Non-pigmented ciliary epithelial cell (primary cell): ENCODE data around the gene LCE3A.
"Not testable (repeated sequence)": the region's sequence is repeated elsewhere in the genome, so short reads cannot be mapped to it uniquely, and the experiment has no call there.

Source experiments
- DNase-seq: peaks from one replicate; pipeline ENCODE4 v3.0.0-alpha.2; 2010; ENCODE audit warnings: low read depth

The LCE3A gene, protein sequence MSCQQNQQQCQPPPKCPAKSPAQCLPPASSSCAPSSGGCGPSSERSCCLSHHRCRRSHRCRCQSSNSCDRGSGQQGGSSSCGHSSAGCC

DNA sequence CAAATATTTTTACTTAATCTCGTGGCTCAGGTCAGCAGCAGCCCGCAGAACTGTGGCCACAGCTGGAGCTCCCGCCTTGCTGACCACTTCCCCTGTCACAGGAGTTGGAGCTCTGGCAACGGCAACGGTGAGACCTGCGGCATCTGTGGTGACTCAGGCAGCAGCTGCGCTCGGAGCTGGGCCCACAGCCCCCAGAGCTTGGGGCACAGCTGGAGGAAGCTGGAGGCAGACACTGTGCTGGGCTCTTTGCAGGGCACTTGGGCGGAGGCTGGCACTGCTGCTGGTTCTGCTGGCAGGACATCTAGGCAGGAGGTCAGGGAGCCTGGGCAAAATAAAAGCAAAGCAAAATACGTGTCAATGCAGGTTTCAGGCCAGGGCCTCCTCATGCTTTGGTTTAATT is at the start of gene LCE3A:
Gene LCE3A, minus strand, starts transcription at position 301 of the 400 bp plus-strand sequence. Its CDS starts 0 bp downstream, at position 301.
- no peak for DNase-seq

GRCh38 chr1:152667648-152668047 is 44.7 kb upstream of the LCE3A start:
- DNase-seq = no peak

DNA sequence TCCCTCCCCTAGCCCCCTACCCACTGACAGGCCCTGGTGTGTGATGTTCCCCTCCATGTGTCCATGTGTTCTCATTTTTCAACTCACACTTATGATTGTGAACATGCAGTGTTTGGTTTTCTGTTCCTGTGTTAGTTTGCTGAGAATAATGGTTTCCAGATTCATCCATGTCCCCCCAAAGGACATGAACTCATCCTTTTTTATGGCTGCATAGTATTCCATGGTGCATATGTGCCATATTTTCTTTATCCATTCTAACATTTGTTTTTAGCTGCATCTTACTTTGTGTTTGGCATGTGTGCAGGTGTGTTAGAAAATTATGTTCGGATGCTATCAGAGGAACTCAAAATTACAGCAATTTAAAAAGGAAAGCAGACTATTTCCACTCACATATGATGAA is 43.3 kb upstream of the LCE3A start:
- DNase-seq = not testable (repeated sequence)

GRCh38 chr1:152663098-152663497 is 40.2 kb upstream of the LCE3A start, which contains the start of gene LCE2D:
Gene LCE2D, plus strand, starts transcription at chr1:152663380. Its CDS starts 726 bp downstream, at chr1:152664106.
- DNase-seq = no peak

- no peak for DNase-seq
Measured at GRCh38 chr1:152658649-152659048, 35.7 kb upstream of the LCE3A start.

DNA sequence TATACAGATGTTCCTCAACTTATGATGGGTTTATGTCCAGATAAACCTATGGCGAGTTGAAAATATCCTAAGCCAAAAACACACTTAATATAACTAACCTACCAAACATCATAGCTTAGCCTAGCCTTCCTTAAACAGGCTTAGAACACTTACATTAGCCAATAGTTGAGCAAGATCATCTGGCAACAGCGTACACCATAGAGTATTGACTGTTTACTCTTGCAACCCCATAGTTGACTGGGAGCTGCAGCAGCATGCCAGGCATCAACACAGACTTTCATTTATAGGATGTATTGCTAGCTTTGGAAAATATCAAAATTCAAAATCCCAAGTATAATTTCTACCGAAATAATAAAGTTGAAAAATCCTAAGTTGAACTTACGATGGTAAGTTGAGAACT is 34.8 kb upstream of the LCE3A start:
- no peak for DNase-seq

GRCh38 chr1:152656459-152656858 is 33.6 kb upstream of the LCE3A start:
- DNase-seq = no peak

DNA sequence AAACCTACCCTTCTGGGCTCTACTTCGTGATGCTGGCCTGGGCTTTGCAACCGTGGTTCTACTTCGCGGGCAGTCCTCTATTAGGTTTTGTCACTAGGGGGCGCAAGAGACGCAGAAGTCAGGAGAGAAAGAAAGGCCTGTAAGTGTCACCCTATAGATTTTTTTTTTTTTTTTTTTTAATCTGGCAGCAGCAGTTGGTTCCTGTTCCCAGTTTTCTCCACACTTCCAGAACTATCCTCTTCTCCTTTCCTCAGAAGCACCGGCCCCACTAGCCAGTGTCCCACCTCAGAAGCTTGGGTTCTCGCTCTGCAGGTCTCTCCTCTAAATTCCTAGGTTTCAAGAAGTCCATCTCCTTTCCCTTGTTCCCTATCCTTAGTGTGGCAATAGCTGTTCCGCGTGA is 31.2 kb upstream of the LCE3A start:
- peak; percentile 4 for DNase-seq

- DNase-seq = no peak
Measured at GRCh38 chr1:152646656-152647055, 23.8 kb upstream of the LCE3A start.

GRCh38 chr1:152645146-152645545 is 22.2 kb upstream of the LCE3A start:
- no peak for DNase-seq

GRCh38 chr1:152643945-152644344 is 21.0 kb upstream of the LCE3A start:
- DNase-seq = no peak

DNA sequence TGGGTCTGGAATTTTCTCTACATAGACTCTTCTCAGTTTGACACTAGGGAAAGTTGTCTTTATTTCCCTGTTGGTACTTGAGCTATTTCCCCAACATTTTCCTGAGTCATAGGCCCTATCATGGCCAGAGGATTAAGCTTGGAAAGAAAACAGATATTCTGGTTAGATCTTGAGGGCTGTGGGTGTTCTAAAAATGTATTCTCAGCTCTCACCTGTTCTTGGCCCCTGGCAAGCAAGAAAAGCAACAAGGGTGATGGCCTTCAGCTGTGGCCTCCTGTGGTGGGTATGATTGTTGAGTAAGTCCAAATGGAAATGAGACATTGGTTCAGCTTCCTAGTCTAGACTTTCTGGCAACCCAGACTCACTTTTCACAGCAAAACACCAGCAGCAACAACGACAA is 17.4 kb upstream of the LCE3A start:
- no peak for DNase-seq

DNA sequence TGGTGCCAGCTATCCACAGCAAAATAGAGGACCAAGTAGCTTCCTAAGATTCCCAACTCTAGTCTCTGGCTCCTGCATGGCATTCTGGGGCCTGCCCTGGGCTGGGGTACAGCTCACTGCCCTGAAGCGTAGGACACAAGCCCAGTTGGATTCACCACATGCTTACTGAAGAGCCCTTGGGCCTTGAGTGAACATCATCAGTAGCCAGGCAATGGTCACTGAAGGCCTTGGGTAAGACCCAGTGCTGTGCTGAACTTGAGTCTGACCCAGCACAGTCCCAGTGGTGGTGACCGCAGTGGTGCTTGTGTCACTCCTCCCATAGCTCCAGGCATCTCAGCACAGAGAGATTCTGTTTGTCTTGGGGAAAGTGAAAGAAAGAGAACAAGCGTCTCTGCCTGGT is 7.7 kb upstream of the LCE3A start:
- DNase-seq = no peak

GRCh38 chr1:152626744-152627143 is 3.8 kb upstream of the LCE3A start:
- DNase-seq = no peak

GRCh38 chr1:152623203-152623844 is 421 bp upstream of the LCE3A start:
- DNase-seq = no peak

DNA sequence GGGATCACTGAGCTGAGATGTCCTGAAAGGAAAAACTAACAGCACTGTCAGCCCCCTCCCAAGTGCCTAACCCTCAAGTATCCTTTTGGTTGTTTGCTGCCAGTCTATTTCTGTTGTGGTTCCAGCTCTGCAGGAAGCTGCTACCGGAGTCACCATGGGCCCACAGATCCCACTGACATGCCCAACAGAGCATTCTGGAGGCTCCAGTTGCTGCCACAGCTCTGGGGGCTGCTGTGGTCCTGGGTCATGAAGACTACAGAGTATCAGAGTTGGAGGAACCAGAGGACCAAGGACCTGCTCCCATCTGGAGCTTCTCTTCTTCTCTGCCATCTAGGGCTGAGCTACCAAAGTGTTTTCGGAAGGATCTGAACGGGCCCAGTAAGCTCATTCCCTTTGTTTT is 910 bp downstream of the LCE3A start:
- no peak for DNase-seq

DNA sequence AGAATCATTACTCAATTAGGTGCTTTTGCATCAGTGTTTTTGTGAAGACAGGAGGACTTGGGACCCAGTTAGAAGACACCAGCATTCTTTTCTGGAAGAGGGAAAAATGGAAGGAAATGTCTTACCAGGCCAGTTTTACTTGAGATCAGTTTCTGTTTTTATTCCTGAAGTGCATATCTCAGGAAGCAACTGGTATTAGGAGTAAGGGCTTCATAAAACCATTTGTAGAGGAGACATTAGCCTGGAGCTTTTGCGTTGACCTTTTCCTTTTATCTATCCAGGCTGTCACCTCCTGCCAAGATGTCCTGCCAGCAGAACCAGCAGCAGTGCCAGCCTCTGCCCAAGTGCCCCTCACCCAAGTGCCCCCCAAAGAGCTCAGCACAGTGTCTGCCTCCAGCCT is 9.4 kb downstream of the LCE3A start, which contains the start of gene LCE3B:
Gene LCE3B, plus strand, starts transcription at position 301 of the 400 bp plus-strand sequence. Its CDS starts 0 bp downstream, at position 301.
- DNase-seq = no peak

DNA sequence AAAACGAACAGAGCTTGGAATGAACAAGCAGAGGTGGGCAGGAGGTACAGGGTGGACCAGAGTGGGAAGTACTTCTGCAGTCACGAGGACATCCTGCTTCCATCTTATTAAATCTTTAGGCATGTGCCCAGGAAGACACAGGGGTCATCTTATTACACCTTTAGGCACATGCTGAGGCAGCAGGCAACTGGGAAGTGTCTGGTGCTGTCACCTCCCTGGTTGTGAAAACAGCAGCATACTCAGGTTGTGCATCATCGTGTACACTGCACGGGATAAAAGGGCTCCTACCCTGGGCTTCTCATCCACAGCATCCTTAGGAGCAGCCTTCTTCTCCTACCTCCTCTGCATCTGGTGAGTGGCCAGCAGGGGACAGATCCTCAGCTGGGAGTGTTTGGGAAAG is 23.0 kb downstream of the LCE3A start, which contains the start of gene LCE3C:
Gene LCE3C, plus strand, starts transcription at position 301 of the 400 bp plus-strand sequence. CDS start 498 bp downstream, outside the sequence.
- no peak for DNase-seq

- DNase-seq = no peak
Measured at GRCh38 chr1:152596986-152597385, 25.9 kb downstream of the LCE3A start.

GRCh38 chr1:152585586-152585985 is 37.3 kb downstream of the LCE3A start:
- no peak for DNase-seq

DNA sequence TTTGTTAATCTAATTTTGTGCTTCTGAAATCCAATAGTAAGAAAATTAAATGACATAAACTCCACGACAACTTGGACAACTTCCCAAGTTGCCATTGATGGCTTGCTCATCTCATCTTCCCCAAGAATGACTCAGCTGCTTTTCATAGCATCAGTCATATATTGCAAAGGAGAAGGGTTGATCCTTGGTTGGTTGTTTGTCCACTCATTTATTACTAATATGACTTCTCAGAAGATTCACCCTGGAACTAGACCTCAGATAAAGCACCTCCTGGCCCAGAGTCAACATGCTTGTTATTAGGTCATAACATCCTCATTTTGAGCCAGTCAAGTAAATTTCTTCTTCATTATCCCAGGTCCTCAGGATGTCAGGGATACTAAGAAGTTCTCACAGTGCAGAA is 40.3 kb downstream of the LCE3A start:
- DNase-seq = no peak

DNA sequence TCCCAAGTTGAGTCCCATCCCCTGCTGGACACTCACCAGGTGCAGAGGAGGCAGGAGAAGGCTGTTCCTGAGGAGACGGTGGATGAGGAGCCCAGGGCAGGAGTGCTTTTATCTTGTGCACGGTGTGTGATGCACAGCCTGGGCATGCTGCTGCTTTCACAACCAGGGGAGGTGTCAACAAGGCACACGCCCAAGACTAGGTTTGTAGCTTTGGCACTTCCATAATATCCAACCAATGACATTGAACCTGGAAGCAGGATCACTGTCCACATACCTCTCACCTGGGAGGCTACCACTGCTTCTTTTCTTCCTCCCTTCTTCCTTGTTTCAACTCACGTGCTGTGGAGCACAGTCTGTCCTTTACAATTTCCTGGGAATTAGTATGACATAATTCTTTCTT is 42.5 kb downstream of the LCE3A start, which contains the start of gene LCE3D:
Gene LCE3D, minus strand, starts transcription at position 84 of the 400 bp plus-strand sequence. CDS start 580 bp downstream, outside the sequence.
- no peak for DNase-seq

- DNase-seq = not testable (repeated sequence)
Measured at GRCh38 chr1:152579526-152579925, 43.4 kb downstream of the LCE3A start.

DNA sequence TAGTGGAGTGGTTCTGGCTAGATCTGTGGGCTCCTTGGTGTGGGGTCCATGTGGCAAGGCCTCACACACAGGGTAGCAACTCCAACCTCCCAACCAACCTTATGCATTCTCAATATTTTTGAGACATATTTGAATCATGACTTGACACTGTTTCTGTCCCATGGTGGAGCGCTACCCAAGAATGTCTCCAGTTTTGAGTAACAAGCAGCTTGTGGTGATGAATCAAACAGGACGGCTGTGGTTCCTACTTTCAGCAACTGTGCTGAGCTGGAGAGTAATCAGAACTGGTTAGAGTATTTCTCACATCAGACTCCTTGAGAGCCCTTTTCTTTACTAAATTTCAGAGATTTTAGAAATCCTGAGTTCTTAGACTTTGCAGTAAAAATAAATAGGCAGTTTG is 45.7 kb downstream of the LCE3A start:
- no peak for DNase-seq
